Nephron (organoid): Measurements from ENCODE around the gene VRK1.
"Not testable (repeated sequence)": the region's sequence is repeated elsewhere in the genome, so short reads cannot be mapped to it uniquely, and the experiment has no call there.

Experiments
- H3K27ac Mint-ChIP-seq, 3 experiments: 2 replicates each; pipeline ENCODE4 v1.8.0; 2020; ENCODE audit warnings: mixed read lengths in 3 of 3, mild to moderate bottlenecking in 2 of 3, moderate library complexity in 1 of 3
- H3K27me3 Mint-ChIP-seq: 2 replicates; pipeline ENCODE4 v1.8.0; 2021; ENCODE audit warnings: low read depth, mild to moderate bottlenecking, moderate library complexity, mixed read lengths
- H3K36me3 Mint-ChIP-seq: 2 replicates; pipeline ENCODE4 v1.8.0; 2020; ENCODE audit warnings: low read depth, mixed read lengths
- H3K4me1 Mint-ChIP-seq: 2 replicates; pipeline ENCODE4 v1.8.0; 2020; ENCODE audit warnings: mixed read lengths
- H3K4me3 Mint-ChIP-seq, 3 experiments: 2 replicates each; pipeline ENCODE4 v1.8.0; 2020; ENCODE audit warnings: mild to moderate bottlenecking in 3 of 3, mixed read lengths in 3 of 3, moderate library complexity in 2 of 3
- H3K9me3 Mint-ChIP-seq: 2 replicates; pipeline ENCODE4 v1.8.0; 2020; ENCODE audit warnings: mixed read lengths
- CTCF ChIP-seq, 3 experiments: fragments of 200-600 bp; sonication (generic); IDR thresholded peaks; one replicate each; pipeline ENCODE4 v1.5.0; 2021; ENCODE audit warnings: antibody characterized with exemption in 3 of 3; ENCODE audit not compliant: unreplicated experiment in 3 of 3

Gene VRK1

GRCh38 chr14:96863986-96864330, 66.8 kb downstream of the VRK1 start:
- no peak overlapping the region for H3K27ac Mint-ChIP-seq
- TF ChIP-seq CTCF (IDR thresholded peaks at IDR 0.05; ENCODE audit: unreplicated experiment in 3 of 3): no peak
- peaks cover 2% of the 10 kb centered on the region for H3K9me3 Mint-ChIP-seq

GRCh38 chr14:96867634-96868033, 70.5 kb downstream of the VRK1 start:
- peaks cover 2% of the 10 kb centered on the region for H3K9me3 Mint-ChIP-seq
- H3K36me3 Mint-ChIP-seq: peaks cover 23% of the 10 kb centered on the region
- H3K4me1 Mint-ChIP-seq: peaks cover 8% of the 10 kb centered on the region
- H3K4me3 Mint-ChIP-seq: no peak overlapping the region
- TF ChIP-seq CTCF (IDR thresholded peaks at IDR 0.05; ENCODE audit: unreplicated experiment in 3 of 3): no peak
- H3K27ac Mint-ChIP-seq: peak overlapping the region in 1 of 3 experiments; percentile 2
- no peaks in the 10 kb centered on the region for H3K27me3 Mint-ChIP-seq

More at GRCh38 chr14:96863986-96864330, 66.8 kb downstream of the VRK1 start:
- peaks cover 23% of the 10 kb centered on the region for H3K36me3 Mint-ChIP-seq
- no peaks in the 10 kb centered on the region for H3K27me3 Mint-ChIP-seq
- H3K4me1 Mint-ChIP-seq: peaks cover 16% of the 10 kb centered on the region
- H3K4me3 Mint-ChIP-seq: no peak overlapping the region

GRCh38 chr14:96874127-96874526, 76.9 kb downstream of the VRK1 start:
- Mint-ChIP-seq H3K4me3 (no peak overlapping the region), H3K27ac (no peak overlapping the region), H3K4me1 (no peaks in the 10 kb centered on the region), H3K27me3 (no peaks in the 10 kb centered on the region), H3K9me3 (no peaks in the 10 kb centered on the region), H3K36me3 (peaks cover 4% of the 10 kb centered on the region)
- TF ChIP-seq CTCF (IDR thresholded peaks at IDR 0.05; ENCODE audit: unreplicated experiment in 3 of 3): no peak

- no peaks in the 10 kb centered on the region for H3K9me3 Mint-ChIP-seq
- H3K4me3 Mint-ChIP-seq: no peak overlapping the region
- peaks cover 12% of the 10 kb centered on the region for H3K36me3 Mint-ChIP-seq
- H3K27me3 Mint-ChIP-seq: no peaks in the 10 kb centered on the region
- TF ChIP-seq CTCF (IDR thresholded peaks at IDR 0.05; ENCODE audit: unreplicated experiment in 3 of 3): no peak
- no peaks in the 10 kb centered on the region for H3K4me1 Mint-ChIP-seq
- no peak overlapping the region for H3K27ac Mint-ChIP-seq
These were observed 79.6 kb downstream of the VRK1 start for GRCh38 chr14:96876747-96877146.

- TF ChIP-seq CTCF (IDR thresholded peaks at IDR 0.05; ENCODE audit: unreplicated experiment in 3 of 3): no peak
- Mint-ChIP-seq H3K4me3 (no peak overlapping the region), H3K4me1 (no peaks in the 10 kb centered on the region), H3K9me3 (peaks cover 5% of the 10 kb centered on the region), H3K36me3 (peaks cover 30% of the 10 kb centered on the region), H3K27ac (no peak overlapping the region), H3K27me3 (no peaks in the 10 kb centered on the region)
These were observed 84.5 kb downstream of the VRK1 start for GRCh38 chr14:96881713-96882112.

- not testable (repeated sequence) for H3K27me3 Mint-ChIP-seq, H3K9me3 Mint-ChIP-seq, H3K27ac Mint-ChIP-seq, H3K4me1 Mint-ChIP-seq, H3K4me3 Mint-ChIP-seq
- peaks cover 26% of the 10 kb centered on the region for H3K36me3 Mint-ChIP-seq
These were observed 86.8 kb downstream of the VRK1 start for GRCh38 chr14:96883974-96884373.
